ENCODE results near the gene TMEM170A. TPM values are rescaled to one million over a fixed set of nuclear protein-coding genes. Genes with fewer than 3 reads are reported as not detected.

TMEM170A gene
- total and polyA plus RNA-seq, 10 of the 15 experiments (the other 5 are each of a cell fraction or from before 2014, with no cell fraction given) = 7.3 to 28.2 (median 20.9) TPM

- Histone ChIP-seq H3K36me3 (ENCODE audit: control insufficient read depth in 2 of 2, insufficient read depth in 2 of 2, low read length in 1 of 2) (no peaks in the 10 kb centered on the region), H3K27me3 (replicated peaks in 1 of 2; ENCODE audit: control insufficient read depth in 2 of 2, insufficient read depth in 2 of 2, low read length in 1 of 2) (no peaks in the 10 kb centered on the region; a peak in 1 of 4 replicates), H4K20me1 (ENCODE audit: control insufficient read depth, insufficient read depth) (no peaks in the 10 kb centered on the region), H3K27ac (ENCODE audit: control insufficient read depth, insufficient read depth) (no peak overlapping the region), H3K9me3 (replicated peaks; ENCODE audit: control insufficient read depth, insufficient read depth, low read length) (no peaks in the 10 kb centered on the region), H3K9ac (ENCODE audit: control insufficient read depth, insufficient read depth, low read length) (no peak overlapping the region), H3K4me2 (ENCODE audit: control insufficient read depth, insufficient read depth) (no peak overlapping the region), H3K4me3 (no peak overlapping the region), H3K79me2 (ENCODE audit: control insufficient read depth, insufficient read depth, low read length) (no peaks in the 10 kb centered on the region), H2AFZ (ENCODE audit: control insufficient read depth, low read depth, low read length) (no peak overlapping the region), H3K4me1 (ENCODE audit: control insufficient read depth, insufficient read depth, low read length) (peaks cover 18% of the 10 kb centered on the region)
- ChIA-PET POLR2A (no interaction called here), RAD21 (ENCODE audit: unreplicated experiment) (interaction anchor here (2.4 kb wide), 1 partner anchor 22 kb away, joined by 5 read pairs; no protein-coding TSS in a partner anchor), SMC1A (ENCODE audit: uncharacterized antibody, unreplicated experiment) (no interaction called here), CTCF (interaction anchor here (0.7 to 1.3 kb wide), 3 partner anchors 22 to 24 kb away, joined by 3 to 4 read pairs (median 4); no protein-coding TSS in a partner anchor)
- in situ Hi-C loops (cut with MboI) (no loop called here), intact Hi-C loops (cut with micrococcal nuclease; ENCODE audit: unreplicated experiment) (no loop called here)
- WGBS (ENCODE audit: insufficient coverage, insufficient replicate concordance, low lambda C conversion rate, missing lambda C conversion rate) = 96% methylated on average over 5 of the region's 5 CpGs
- ATAC-seq (no peak), DNase-seq (ENCODE audit: low read depth, low spot score) (no peak), FAIRE-seq (no peak)
- no TSS peak for BruUV-seq (replicated peaks)
- no peak for TF ChIP-seq ZBTB11 (CRISPR knock-in tag; IDR thresholded peaks at IDR 0.05)
- no peak for TF ChIP-seq POU2F2 (IDR thresholded peaks at IDR 0.05; ENCODE audit: borderline replicate concordance, low read depth, low read length)
- TF ChIP-seq CBFB (IDR thresholded peaks at IDR 0.05; ENCODE audit: low read depth) = no peak
- no peak for TF ChIP-seq NFXL1 (IDR thresholded peaks at IDR 0.05; ENCODE audit: borderline replicate concordance)
- TF ChIP-seq BACH1 (IDR thresholded peaks at IDR 0.05; ENCODE audit: borderline replicate concordance) = no peak
These were observed 29.7 kb upstream of the TMEM170A start for GRCh38 chr16:75494184-75494583.
